Bone marrow (tissue), 2 donors: ENCODE measurements around the gene C1QL3.

Source experiments
- DNase-seq, 2 donors: peaks; one replicate each; lab custom pipeline; 2025; lab: John Stamatoyannopoulos, UW

Gene C1QL3

GRCh38 chr10:16493884-16494536 lies 27.7 kb downstream of the C1QL3 start:
- no peak for DNase-seq

- no peak for DNase-seq
Observed at GRCh38 chr10:16491933-16492332, 29.7 kb downstream of the C1QL3 start.

- no peak for DNase-seq
Observed at GRCh38 chr10:16490511-16490910, 31.2 kb downstream of the C1QL3 start.

GRCh38 chr10:16483241-16483917 lies 38.3 kb downstream of the C1QL3 start:
- no peak for DNase-seq

GRCh38 chr10:16481052-16481728 lies 40.5 kb downstream of the C1QL3 start:
- DNase-seq = no peak

- DNase-seq = no peak
Observed at GRCh38 chr10:16478801-16479200, 42.9 kb downstream of the C1QL3 start.

- no peak for DNase-seq
Observed at GRCh38 chr10:16477757-16478156, 43.9 kb downstream of the C1QL3 start.

GRCh38 chr10:16472828-16473227 lies 48.9 kb downstream of the C1QL3 start:
- DNase-seq = no peak

- DNase-seq = peak; percentile 1 to 87
Observed at GRCh38 chr10:16470747-16471146, 50.9 kb downstream of the C1QL3 start.

GRCh38 chr10:16466001-16466400 lies 55.7 kb downstream of the C1QL3 start:
- no peak for DNase-seq
